ENCODE data around the gene ECPAS.

- no peak for TF ChIP-seq POLR2AphosphoS5 (IDR thresholded peaks at IDR 0.05; ENCODE audit: low read depth, low read length)
- TF ChIP-seq TAF1 (IDR thresholded peaks at IDR 0.05; ENCODE audit: borderline replicate concordance, insufficient read depth, low read length), result no peak
Measured at GRCh38 chr9:111449705-111450104, 34.5 kb downstream of the ECPAS start.
